GM19239 (cell line): Measurements from ENCODE around the gene TMEM267.
"Not testable (repeated sequence)": the region's sequence is repeated elsewhere in the genome, so short reads cannot be mapped to it uniquely, and the experiment has no call there.

Source experiments
- DNase-seq: peaks from one replicate; pipeline ENCODE4 v3.0.0; 2011; ENCODE audit warnings: low spot score; ENCODE audit not compliant: insufficient read length
- FAIRE-seq: peaks from 2 replicates; lab custom pipeline; 2011; peaks lifted over from hg19 to GRCh38; lab: Jason Lieb, UNC

The TMEM267 gene

DNA sequence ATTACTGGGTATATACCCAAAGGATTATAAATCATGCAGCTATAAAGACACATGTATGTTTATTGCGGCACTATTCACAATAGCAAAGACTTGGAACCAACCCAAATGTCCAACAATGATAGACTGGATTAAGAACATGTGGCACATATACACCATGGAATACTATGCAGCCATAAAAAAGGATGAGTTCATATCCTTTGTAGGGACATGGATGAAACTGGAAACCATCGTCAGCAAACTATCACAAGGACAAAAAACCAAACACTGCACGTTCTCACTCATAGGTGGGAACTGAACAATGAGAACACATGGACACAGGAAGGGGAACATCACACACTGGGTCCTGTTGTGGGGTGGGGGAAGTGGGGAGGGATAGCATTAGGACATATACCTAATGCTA lies 18.2 kb downstream of the TMEM267 start:
- FAIRE-seq, DNase-seq: not testable (repeated sequence)

DNA sequence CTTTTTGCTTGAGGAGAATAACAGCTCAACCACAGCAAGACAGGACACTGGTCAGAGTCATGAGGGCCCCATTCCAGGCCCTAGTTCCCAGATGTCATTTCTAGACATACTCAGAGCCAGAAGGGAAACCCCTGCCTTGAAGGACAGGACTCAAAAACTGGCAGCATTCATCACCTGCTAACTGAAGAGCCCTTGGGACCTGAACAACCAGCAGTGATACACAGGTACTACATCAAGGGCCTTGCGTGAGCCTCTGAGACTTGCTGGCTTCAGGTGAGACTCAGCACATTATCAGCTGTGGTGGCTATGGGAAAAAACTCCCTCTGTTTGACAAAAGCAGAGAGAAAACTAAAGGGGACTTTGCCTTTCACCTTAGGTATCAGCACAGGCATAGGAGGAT lies 22.6 kb downstream of the TMEM267 start:
- no peak for FAIRE-seq

DNA sequence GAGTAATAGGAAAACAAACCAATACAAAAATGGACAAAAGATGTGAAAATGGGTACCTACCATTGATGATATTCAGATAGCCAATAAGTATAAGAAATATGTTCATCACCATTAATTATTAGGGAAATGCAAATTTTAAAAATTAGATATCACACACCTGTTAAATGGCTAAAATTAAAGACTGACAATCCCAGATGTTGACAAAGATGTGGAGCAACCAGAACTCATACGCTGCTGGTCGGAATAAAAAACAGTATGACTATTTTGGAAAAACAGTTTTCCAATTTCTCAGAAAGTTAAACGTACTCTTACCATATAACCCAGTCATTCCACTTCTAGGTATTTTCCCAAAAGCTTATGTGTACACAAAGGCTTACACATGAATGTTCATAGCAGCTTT lies 27.1 kb downstream of the TMEM267 start:
- no peak for FAIRE-seq

More for the DNA sequence above, 22.6 kb downstream of the TMEM267 start:
- no peak for DNase-seq

DNA sequence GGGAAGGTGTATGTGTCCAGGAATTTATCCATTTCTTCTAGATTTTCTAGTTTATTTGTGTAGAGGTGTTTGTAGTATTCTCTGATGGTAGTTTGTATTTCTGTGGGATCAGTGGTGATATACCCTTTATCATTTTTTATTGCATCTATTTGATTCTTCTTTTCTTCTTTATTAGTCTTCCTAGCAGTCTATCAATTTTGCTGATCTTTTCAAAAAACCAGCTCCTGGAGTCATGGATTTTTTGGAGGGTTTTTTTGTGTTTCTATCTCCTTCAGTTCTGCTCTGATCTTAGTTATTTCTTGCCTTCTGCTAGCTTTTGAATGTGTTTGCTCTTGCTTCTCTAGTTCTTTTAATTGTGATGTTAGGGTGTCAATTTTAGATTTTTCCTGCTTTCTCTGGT lies 42.1 kb downstream of the TMEM267 start:
- not testable (repeated sequence) for FAIRE-seq, DNase-seq

More for the DNA sequence above, 27.1 kb downstream of the TMEM267 start:
- DNase-seq: no peak

DNA sequence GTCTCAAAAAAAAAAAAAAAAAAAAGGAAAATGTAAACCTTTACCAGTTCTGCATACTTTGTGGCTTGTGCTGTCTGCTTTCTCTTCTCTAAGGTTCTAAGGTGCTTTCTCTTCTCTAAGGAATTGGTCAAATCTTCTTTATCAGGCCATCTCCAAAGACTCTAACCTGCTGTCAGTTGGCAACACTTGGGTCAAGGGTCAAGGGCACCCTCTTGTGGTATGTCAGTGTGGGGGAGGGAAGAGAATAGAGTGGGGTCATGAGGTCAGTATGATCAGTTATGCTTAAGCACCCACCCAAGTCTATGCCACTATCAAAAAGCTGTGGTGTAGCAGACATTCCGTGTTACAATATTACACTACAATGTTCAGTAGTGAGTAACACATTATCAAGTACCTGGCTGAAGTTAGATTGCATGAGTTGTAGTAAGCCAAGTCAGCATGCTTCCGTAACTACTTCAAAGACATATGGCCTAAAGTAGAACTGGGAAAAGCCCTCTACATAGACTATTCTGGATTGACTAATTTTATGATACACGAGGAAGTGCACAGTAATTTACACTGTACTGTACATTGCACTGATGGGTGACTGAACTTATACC lies 46.5 kb downstream of the TMEM267 start:
- no peak for DNase-seq
- no peak for FAIRE-seq

DNA sequence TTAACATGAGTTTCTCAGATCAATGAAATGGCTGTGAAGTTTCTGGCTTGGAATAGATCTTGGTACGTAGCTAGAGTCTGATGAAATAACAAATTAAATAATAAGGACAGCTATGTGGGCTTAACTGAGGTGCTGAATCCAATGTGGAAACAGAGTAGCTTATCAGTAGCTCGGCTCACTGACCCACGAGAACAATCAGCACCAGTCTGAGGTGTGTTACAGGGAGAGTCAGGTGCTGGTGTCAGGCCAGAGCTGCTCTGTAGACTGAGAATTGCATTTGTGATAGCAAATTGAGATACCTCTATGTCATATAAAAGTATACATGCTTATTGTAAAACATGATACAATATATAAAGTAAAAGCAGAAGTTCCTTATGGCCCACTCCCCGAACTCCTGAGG lies 50.3 kb downstream of the TMEM267 start:
- DNase-seq: no peak
- no peak for FAIRE-seq

DNA sequence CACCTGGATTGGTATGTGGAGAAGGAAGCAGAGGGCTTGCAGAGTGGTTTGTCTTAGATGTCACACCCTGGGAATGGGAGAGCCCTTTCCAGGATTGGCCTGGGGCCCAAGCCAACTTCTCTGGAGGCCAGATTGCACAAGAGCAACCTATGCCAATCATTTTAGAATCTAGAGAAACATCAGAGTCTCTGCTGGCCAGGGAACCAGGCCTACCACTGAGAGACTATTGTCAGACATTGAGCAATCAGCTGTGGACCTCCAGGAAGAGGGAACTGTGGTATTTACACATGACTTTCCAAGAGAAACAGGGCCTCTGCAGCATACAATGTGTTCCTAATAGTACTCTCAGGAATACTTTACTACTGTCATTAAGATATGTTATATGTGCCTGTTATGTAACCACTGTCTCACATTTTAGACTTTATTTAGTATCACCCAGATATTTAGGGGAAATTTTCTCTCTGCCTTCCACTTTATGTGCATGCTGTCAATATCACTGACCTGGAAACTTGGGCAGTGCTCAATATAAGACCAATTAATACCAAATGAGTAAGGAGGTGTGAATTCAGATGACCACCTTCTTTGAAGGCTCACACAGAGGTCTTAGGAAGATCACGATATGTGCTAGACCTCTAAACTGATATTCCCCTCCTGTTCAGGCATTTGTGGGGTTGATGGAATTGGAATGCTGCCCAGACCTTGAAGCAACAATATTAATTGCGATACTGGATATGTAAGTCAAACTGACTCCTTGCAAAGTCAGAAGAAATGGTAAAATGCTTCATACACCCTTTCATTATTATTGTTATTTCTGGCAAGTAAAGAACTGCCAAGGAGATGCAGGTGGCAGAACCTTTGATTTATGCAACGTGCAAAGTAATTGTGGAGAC lies 50.9 kb downstream of the TMEM267 start:
- FAIRE-seq (no peak), DNase-seq (no peak)

DNA sequence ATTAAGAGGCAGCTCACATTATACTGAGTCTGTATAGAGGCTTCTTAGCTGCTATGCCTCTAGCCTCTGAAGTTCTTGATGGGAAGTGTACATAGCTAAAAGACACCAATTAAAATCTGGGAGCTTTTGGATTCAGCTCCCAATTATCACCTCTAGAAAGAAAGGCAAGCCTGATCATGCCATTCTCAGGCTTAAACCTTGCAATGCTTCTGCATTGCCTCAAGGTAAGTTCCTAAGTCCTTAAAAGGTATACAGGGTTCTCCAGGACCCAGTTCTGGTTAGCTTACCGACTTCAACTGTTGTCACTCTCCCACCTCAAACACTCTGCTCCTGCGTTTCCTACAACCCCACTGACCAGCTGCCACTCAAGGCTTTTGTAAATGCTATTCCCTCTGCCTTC lies 54.0 kb downstream of the TMEM267 start:
- FAIRE-seq (no peak), DNase-seq (no peak)

DNA sequence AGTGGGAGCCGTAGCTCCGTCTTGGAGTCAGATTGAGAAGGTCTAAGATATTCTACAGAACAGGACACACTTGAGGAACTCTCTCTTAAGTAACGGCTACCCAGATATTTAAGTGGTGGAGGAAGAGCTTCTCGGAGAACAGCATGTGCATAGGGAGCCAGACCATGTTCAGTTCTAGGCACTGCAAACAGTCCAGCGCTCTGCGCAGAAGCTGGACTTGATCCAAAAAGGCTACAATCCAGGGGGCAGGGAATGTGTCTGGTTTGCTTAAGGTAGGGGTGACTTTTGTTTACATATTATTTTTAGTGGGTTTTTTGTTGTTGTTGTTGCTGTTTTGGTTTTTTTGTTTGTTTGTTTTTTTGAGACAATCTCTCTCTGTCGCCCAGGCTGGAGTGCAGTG lies 54.6 kb downstream of the TMEM267 start:
- DNase-seq (no peak), FAIRE-seq (no peak)

DNA sequence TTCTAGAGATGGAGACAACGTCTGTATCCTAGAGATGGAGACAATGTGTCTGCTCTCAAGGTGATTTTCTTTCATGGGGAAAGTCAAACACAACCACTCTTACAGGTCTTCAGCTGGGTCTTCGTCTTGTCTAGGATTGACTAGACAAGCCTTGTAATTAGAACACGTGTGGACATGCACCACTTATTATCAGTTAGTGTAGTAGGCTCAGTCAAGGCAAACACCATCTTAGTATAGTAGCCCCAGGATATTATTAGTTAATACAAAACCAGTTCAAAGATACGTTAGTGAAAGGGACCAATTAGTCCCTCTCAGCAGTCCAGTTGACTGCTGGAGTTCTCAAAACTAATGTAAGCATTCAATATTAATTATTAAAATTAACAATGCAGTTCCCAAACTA lies 56.4 kb downstream of the TMEM267 start:
- DNase-seq (no peak), FAIRE-seq (no peak)

DNA sequence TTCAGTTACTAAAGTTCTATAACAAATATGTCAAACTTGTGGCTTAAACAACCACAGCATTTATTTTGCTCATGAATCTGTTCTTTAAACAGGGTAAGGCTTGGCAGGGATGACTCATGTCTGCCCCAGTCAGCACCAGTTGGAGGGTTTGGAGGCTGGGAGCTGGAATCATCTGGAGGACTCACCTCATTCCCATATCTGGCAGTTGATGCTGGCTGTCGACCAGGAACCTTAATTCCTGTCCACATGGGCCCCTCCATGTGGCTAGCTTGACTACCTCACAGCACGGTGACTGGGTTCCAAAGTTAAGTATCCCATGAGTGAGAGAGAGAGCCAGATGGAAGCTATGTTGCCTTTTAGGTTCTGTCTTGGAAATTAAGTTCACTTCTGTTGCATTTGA lies 57.7 kb downstream of the TMEM267 start:
- FAIRE-seq (no peak), DNase-seq (no peak)

DNA sequence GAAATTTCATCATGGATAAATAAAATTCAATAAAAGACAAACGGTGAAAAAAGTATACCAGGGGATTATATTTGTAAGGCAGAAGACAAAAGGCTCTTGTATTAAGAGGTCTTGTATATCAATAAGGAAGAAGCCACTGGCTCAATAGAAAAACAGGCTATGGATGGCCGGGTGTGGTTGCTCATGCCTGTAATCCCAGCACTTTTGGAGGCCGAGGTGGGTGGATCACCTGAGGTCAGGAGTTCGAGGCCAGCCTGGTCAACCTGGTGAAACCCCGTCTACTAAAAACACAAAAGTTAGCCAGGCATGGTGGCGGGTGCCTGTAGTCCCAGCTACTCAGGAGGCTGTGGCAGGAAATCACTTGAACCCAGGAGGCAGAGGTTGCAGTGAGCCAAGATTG lies 60.6 kb downstream of the TMEM267 start:
- not testable (repeated sequence) for DNase-seq, FAIRE-seq

DNA sequence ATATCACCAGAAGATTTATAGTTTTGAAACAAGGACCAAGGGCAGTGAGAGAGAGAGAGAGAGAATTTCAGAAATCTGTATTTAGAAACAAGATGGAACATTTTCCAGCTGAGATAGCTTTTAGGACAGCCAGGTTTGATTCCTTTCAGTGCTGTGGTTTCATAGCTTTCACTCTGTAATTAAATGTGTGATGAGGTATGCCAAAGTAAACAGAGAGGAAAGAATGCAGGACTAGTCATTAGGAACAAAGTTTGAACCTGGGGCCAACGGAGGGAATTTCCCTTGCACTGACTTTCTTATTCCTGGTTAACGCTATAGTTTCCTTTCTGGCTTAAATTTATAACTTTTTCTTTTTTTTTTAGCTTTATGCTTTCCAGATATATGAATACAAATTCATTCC lies 61.5 kb downstream of the TMEM267 start:
- DNase-seq (no peak), FAIRE-seq (no peak)

DNA sequence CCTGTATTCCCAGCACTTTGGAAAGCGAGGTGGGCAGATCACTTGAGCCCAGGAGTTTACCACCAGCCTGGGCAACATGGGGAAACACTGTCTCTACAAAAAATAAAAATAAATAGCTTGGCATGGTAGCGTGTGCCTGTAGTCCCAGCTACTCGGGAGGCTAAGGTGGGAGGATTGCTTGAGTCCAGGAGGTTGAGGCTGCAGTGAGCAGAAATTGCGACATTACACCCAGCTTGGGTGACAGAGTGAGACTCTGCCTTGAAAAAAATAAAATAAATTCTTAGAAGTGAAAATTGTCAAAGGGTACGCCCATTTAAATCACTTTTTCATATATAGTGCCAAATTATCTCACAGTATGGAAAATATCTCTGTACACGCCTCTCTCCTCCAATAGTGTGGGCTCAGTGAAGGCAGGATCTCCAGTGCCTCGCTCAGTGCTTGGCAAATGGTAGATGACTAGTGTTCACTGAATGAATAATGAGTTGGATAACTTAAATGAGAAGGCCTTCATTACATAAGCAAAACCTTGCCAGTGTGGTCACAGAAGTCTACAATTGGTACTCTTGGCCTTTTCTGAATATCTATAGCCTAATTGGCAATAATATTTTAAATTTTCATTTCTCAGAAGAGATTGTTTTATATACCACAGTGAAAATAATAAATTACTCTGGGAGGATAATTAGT lies 62.1 kb downstream of the TMEM267 start:
- FAIRE-seq (no peak), DNase-seq (no peak)

DNA sequence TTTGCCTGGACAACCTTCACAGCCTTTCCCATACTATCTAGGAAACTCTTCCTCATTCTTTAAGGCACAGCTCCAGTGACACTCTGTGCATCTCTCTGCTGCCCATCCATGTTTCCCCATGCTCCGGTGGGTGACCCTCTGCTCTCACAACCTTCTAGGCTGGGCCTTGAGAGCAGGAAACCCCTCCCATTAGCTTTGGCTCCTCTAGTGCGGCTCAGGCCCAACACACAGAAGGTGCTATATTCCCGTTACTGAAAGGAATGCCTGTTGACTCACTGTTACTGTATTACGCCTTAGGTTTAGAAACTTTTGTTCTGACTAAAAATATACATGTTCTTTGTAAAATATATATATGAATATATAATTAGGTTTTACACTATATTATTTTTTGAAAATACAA lies 63.4 kb downstream of the TMEM267 start:
- DNase-seq: no peak
- no peak for FAIRE-seq

DNA sequence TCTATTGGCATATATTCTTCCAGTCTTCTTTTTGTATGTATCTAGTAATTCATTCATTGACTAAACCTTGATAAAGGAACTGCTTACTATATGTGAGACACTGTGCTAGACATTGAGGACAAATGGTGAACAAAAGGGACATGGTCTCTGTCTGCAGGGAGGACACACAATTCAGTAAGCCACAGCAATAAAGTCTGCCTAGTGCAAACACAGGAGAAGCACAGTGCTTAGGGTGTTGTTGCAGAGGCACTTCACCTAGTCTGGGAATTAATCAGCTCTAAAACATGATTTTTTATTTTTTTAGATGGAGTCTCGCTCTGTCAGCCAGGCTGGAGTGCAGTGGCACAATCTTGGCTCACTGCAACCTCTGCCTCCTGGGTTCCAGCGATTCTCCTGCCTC lies 65.1 kb downstream of the TMEM267 start:
- no peak for FAIRE-seq
- DNase-seq: no peak

DNA sequence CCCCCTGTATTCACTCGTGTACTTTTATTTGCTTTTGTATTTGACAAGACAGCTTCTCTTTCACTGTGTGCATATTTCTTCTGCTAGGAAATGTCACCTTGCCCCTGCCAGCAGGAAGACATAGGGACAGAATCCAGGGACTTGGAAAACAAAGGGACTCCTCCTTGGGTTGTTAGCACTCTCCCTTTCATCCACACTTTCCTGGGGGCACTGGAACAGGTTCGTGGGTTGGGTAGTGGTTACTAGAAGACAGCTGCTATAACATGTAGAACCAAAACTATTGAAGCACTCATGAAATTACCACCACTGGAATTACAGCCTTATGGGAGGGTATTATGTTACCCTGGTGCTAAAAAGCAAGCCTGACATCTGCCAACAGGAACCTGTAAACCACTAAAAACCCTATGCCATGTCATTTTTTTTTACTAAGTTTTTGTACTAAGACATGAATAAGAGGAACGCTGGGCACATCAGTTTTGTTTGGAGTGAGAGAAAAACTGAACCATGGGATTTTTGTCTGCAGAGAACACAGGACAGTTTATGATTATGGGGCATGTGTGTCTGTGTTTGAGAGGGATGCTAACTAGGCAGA lies 66.8 kb downstream of the TMEM267 start:
- FAIRE-seq (no peak), DNase-seq (no peak)

DNA sequence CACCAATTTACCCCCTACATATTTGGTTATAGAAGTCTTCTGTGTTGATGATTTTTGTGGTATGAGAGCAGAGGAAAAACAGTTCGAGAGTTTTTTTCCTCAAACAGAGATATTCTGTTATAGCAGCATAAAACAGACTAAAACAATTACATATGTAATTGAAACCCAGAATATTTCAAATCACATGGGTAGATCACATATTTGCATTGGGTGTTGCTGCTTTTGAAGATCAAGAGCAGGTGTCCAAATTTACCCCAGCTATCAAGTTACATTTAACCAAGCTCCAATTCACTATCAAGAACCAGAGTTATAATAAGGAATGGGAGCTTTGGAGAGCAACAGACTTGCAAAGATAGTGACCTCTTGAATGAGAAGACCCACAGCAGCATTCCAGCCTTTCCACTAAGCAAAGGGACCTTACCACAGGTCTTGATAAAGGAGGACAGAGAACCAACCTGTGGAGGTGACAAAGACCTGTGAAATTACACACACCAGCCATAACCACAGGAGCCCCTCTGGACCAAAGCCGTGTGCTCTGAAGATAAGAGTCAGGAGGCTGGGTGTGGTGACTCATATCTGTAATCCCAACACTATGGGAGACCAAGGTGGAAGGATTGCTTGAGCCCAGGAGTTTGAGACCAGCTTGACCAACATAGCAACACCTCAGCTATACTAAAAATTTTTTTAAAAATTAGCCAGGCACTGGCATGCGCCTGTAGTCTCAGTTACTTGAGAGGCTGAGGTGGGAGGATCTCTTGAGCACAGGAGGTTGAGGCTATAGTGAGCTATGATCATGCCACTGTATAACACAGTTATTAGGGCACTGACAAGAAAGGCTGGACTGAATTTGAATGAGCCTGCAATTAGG lies 67.5 kb downstream of the TMEM267 start:
- no peak for FAIRE-seq
- no peak for DNase-seq

DNA sequence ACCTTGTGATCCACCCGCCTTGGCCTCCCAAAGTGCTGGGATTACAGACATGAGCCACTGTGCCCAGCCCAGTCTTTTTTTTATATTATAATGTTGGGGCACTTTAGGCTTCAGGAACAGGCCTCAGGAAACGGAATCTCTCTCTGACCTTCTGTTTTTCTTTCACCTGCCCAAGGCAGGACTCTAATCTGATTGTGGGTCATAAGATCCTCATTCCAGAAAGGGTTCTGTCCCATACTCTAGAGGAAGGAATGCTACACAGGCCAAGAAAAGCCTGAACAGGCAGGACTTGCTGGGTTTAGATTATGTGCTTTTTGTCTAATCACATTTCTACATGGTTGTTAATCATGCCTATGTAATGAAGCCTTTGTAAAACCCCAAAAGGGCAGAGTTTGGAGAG lies 69.7 kb downstream of the TMEM267 start:
- no peak for FAIRE-seq
- DNase-seq: no peak

DNA sequence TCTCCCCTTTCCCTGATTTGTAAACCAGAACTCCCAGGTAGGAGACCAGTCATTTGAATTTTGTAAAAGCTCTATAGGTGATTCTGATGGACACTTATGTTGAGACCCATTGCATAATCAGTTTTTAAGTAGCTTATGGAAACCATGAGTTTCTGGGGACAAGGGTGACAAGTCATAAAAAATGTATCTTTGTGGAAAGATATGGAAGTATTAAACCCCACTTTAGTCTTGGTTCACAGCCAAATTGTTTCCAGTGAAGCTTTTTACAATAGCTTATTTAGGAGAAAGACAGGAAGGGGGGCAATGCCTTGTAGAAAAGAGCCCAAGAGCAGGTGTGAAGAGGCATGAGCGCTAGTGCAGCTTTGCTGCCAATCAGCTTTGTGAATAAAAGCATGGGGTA lies 71.0 kb downstream of the TMEM267 start:
- FAIRE-seq: no peak
- no peak for DNase-seq
